HCT116 (cell line): Measurements from ENCODE around the gene LYAR.

Experiments
- ELF1 ChIP-seq: IDR thresholded peaks from 2 replicates; pipeline ENCODE4 v1.6.1; 2012; ENCODE audit warnings: low read depth, borderline replicate concordance
- EZH2 ChIP-seq: fragments of 200-600 bp; sonication (generic); IDR thresholded peaks from 2 replicates; pipeline ENCODE4 v1.6.1; 2017; ENCODE audit warnings: antibody characterized with exemption, mixed run types
- FOSL1 ChIP-seq: IDR thresholded peaks from 2 replicates; pipeline ENCODE4 v1.6.1; 2012; ENCODE audit warnings: low read depth
- POLR2A ChIP-seq: IDR thresholded peaks from 2 replicates; pipeline ENCODE4 v1.7.0; 2011; ENCODE audit warnings: borderline replicate concordance; ENCODE audit not compliant: insufficient read depth, insufficient read length; ENCODE audit errors: extremely low read depth
- POLR2AphosphoS5 ChIP-seq: IDR thresholded peaks from 2 replicates; pipeline ENCODE4 v1.6.1; 2011; ENCODE audit warnings: mild to moderate bottlenecking, low read depth, low read length, moderate library complexity
- RAD21 ChIP-seq: IDR thresholded peaks from 2 replicates; pipeline ENCODE4 v1.6.1; 2012; ENCODE audit warnings: low read depth, mild to moderate bottlenecking
- SP1 ChIP-seq: IDR thresholded peaks from 2 replicates; pipeline ENCODE4 v1.6.1; 2012; ENCODE audit warnings: low read depth
- TCF7L2 ChIP-seq: IDR thresholded peaks from 2 replicates; pipeline ENCODE4 v1.7.0; 2011; ENCODE audit warnings: borderline replicate concordance, inconsistent platforms; ENCODE audit not compliant: insufficient read depth, insufficient read length; ENCODE audit errors: extremely low read depth
- ZFX ChIP-seq: fragments of 450-650 bp; IDR thresholded peaks from 2 replicates; pipeline ENCODE4 v1.6.1; 2017
- TF ChIP-seq, protein P1 (sequence below): IDR thresholded peaks from 2 replicates; pipeline ENCODE4 v1.6.1; 2012
- TF ChIP-seq, protein P2 (sequence below), 3 experiments: fragments of 200-600 bp in 1 of 3; sonication (generic) in 1 of 3; IDR thresholded peaks in 2 of 3; conservative IDR thresholded peaks in 1 of 3; 2 replicates each; pipeline ENCODE4 v1.5.1; 2012 to 2017; ENCODE audit warnings: low read depth in 2 of 3, low read length in 2 of 3, antibody characterized with exemption in 1 of 3, borderline replicate concordance in 1 of 3, control low read depth in 1 of 3, mild to moderate bottlenecking in 1 of 3, mixed read lengths in 1 of 3, mixed run types in 1 of 3, moderate library complexity in 1 of 3; ENCODE audit not compliant: insufficient read depth in 1 of 3

DNA sequence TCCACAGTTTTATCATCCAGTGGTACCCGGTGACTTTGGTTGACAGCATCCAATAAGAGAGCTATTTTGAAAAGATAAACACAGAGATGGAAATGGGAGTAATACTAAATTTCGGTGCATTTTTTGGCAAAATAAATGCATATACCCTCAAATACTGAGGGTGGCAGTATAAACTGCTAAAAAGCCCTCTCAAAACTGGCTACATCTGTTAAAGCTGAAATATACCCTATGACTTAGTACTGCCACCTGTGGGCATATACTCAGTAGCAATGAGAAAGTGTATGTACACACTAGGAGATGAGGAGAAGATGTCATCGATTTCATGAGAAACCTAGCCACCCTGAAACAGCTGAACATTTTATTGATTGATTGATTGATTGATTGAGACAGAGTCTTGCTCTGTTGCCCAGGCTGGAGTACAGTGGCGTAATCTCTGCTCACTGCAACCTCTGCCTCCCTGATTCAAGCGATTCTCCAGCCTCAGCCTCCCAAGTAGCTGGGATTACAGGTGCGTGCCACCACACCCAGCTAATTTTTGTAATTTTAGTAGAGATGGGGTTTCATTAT is 29.7 kb downstream of the LYAR start:
- TF ChIP-seq, protein P1, sequence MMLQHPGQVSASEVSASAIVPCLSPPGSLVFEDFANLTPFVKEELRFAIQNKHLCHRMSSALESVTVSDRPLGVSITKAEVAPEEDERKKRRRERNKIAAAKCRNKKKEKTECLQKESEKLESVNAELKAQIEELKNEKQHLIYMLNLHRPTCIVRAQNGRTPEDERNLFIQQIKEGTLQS: no peak
- TF ChIP-seq SP1 (no peak), ZFX (no peak), FOSL1 (no peak), POLR2AphosphoS5 (no peak), EZH2 (no peak), POLR2A (no peak), ELF1 (no peak), RAD21 (peak; percentile 80), TCF7L2 (no peak)
- TF ChIP-seq, protein P2, sequence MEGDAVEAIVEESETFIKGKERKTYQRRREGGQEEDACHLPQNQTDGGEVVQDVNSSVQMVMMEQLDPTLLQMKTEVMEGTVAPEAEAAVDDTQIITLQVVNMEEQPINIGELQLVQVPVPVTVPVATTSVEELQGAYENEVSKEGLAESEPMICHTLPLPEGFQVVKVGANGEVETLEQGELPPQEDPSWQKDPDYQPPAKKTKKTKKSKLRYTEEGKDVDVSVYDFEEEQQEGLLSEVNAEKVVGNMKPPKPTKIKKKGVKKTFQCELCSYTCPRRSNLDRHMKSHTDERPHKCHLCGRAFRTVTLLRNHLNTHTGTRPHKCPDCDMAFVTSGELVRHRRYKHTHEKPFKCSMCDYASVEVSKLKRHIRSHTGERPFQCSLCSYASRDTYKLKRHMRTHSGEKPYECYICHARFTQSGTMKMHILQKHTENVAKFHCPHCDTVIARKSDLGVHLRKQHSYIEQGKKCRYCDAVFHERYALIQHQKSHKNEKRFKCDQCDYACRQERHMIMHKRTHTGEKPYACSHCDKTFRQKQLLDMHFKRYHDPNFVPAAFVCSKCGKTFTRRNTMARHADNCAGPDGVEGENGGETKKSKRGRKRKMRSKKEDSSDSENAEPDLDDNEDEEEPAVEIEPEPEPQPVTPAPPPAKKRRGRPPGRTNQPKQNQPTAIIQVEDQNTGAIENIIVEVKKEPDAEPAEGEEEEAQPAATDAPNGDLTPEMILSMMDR (IDR thresholded peaks at IDR 0.05 in 2 of 3, conservative IDR thresholded peaks at IDR 0.05 in 1 of 3; ENCODE audit: borderline replicate concordance in 1 of 3, insufficient read depth in 1 of 3, low read depth in 2 of 3, low read length in 2 of 3): peak; percentile 52 to 96 (median 74)
